SK-N-SH treated with all-trans-retinoic acid at 6 μM for 48 hours (cell line): ENCODE data around the gene SPIRE2.

ENCODE experiments used
- ARNTL ChIP-seq: fragments of 450-650 bp; formaldehyde crosslinking; IDR thresholded peaks from 2 replicates; pipeline ENCODE4 v1.5.0; 2020; ENCODE audit warnings: low read depth, mild to moderate bottlenecking, moderate library complexity, borderline replicate concordance
- PPARA ChIP-seq: fragments of 250-450 bp; sonication (Bioruptor Pico); IDR thresholded peaks from 2 replicates; pipeline ENCODE4 v1.5.0; 2020; ENCODE audit warnings: mild to moderate bottlenecking, borderline replicate concordance
- SNAI2 ChIP-seq: fragments of 250-450 bp; sonication (Bioruptor Pico); IDR thresholded peaks from 2 replicates; pipeline ENCODE4 v1.5.0; 2020; ENCODE audit warnings: mild to moderate bottlenecking, moderate library complexity
- TCF4 ChIP-seq: fragments of 250-450 bp; sonication (Bioruptor Pico); IDR thresholded peaks from 2 replicates; pipeline ENCODE4 v1.8.0; 2021; ENCODE audit warnings: mild to moderate bottlenecking, moderate library complexity, borderline replicate concordance
- ZNF70 ChIP-seq: fragments of 450-650 bp; formaldehyde crosslinking; IDR thresholded peaks from 2 replicates; pipeline ENCODE4 v1.5.0; 2020; ENCODE audit warnings: mild to moderate bottlenecking, moderate library complexity
- TF ChIP-seq, protein P1 (sequence below): fragments of 250-450 bp; sonication (Bioruptor Pico); IDR thresholded peaks from 2 replicates; pipeline ENCODE4 v1.8.0; 2020; ENCODE audit warnings: mild to moderate bottlenecking, moderate library complexity, borderline replicate concordance
- TF ChIP-seq, protein P2 (sequence below): fragments of 250-450 bp; sonication (Bioruptor Pico); IDR thresholded peaks from 2 replicates; pipeline ENCODE4 v1.8.0; 2021; ENCODE audit warnings: low read depth, mild to moderate bottlenecking, moderate library complexity, borderline replicate concordance
- TF ChIP-seq, protein P3 (sequence below): fragments of 250-450 bp; sonication (Bioruptor Pico); IDR thresholded peaks from 2 replicates; pipeline ENCODE4 v1.5.1; 2020; ENCODE audit warnings: low read depth, mild to moderate bottlenecking, moderate library complexity

DNA sequence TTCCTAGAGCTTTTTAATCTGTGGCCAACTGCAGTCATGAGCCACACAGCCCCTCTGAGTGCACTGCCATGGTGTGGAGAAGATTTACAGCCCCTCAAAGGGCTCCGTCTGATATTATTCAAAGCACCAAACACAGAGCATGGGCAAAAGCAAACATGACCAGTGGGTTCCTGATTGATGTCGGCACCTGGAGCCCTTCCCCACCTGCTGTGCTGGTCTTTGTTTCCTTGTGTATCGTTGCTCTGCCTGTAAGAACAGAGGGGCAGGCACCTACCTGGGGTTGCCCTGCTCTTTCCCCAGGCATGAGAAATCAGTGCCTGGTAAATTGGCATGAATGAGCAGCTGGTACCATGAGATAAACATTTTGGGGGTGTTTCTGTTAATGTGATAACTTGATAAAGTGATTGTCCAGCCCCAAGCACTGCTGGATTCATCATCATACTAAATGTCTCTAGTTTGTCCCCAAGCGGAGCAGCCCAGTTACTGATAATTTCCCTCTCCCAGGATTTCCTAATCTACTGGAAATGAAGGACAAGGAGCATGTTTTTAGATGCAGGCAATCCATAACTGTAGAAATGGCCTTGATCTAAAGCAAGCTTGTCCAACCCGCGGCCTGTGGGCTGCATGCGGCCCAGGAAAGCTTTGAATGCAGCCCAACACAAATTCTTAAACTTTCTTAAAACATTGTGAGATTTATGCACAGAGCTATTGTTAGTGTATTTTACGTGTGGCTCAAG lies 5.0 kb upstream of the SPIRE2 start:
- TF ChIP-seq TCF4 (CRISPR knock-in tag) (no peak), ZNF70 (CRISPR knock-in tag) (no peak), PPARA (CRISPR knock-in tag) (no peak), SNAI2 (no peak), ARNTL (CRISPR knock-in tag) (no peak)
- TF ChIP-seq, protein P1, sequence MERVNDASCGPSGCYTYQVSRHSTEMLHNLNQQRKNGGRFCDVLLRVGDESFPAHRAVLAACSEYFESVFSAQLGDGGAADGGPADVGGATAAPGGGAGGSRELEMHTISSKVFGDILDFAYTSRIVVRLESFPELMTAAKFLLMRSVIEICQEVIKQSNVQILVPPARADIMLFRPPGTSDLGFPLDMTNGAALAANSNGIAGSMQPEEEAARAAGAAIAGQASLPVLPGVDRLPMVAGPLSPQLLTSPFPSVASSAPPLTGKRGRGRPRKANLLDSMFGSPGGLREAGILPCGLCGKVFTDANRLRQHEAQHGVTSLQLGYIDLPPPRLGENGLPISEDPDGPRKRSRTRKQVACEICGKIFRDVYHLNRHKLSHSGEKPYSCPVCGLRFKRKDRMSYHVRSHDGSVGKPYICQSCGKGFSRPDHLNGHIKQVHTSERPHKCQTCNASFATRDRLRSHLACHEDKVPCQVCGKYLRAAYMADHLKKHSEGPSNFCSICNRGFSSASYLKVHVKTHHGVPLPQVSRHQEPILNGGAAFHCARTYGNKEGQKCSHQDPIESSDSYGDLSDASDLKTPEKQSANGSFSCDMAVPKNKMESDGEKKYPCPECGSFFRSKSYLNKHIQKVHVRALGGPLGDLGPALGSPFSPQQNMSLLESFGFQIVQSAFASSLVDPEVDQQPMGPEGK (CRISPR knock-in tag) = no peak
- TF ChIP-seq, protein P2, sequence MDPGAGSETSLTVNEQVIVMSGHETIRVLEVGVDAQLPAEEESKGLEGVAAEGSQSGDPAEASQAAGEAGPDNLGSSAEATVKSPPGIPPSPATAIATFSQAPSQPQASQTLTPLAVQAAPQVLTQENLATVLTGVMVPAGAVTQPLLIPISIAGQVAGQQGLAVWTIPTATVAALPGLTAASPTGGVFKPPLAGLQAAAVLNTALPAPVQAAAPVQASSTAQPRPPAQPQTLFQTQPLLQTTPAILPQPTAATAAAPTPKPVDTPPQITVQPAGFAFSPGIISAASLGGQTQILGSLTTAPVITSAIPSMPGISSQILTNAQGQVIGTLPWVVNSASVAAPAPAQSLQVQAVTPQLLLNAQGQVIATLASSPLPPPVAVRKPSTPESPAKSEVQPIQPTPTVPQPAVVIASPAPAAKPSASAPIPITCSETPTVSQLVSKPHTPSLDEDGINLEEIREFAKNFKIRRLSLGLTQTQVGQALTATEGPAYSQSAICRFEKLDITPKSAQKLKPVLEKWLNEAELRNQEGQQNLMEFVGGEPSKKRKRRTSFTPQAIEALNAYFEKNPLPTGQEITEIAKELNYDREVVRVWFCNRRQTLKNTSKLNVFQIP (CRISPR knock-in tag) = no peak
- TF ChIP-seq, protein P3, sequence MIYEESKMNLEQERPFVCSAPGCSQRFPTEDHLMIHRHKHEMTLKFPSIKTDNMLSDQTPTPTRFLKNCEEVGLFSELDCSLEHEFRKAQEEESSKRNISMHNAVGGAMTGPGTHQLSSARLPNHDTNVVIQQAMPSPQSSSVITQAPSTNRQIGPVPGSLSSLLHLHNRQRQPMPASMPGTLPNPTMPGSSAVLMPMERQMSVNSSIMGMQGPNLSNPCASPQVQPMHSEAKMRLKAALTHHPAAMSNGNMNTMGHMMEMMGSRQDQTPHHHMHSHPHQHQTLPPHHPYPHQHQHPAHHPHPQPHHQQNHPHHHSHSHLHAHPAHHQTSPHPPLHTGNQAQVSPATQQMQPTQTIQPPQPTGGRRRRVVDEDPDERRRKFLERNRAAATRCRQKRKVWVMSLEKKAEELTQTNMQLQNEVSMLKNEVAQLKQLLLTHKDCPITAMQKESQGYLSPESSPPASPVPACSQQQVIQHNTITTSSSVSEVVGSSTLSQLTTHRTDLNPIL (CRISPR knock-in tag) = no peak
